ENCODE data around the gene PRKCA. TPM values are rescaled to one million over a fixed set of nuclear protein-coding genes. Genes with fewer than 3 reads are reported as not detected.

PRKCA gene
- total and polyA plus RNA-seq, 10 of the 15 experiments (the other 5 are each of a cell fraction or from before 2014, with no cell fraction given), result 0.11 to 14.6 (median 0.72) TPM

- TF ChIP-seq TCF3 (IDR thresholded peaks at IDR 0.05; ENCODE audit: borderline replicate concordance, insufficient read depth, low read depth, low read length) (no peak), ATF2 (IDR thresholded peaks at IDR 0.05; ENCODE audit: low read length) (no peak), E4F1 (IDR thresholded peaks at IDR 0.05; ENCODE audit: borderline replicate concordance, partially characterized antibody) (no peak), YBX1 (IDR thresholded peaks at IDR 0.05) (no peak), BCL11A (IDR thresholded peaks at IDR 0.05; ENCODE audit: low read depth, low read length) (no peak)
These were observed 17.3 kb upstream of the PRKCA start (continued) for GRCh38 chr17:66285149-66285548.

- Histone ChIP-seq H3K9ac (ENCODE audit: control insufficient read depth, insufficient read depth, low read length) (no peak overlapping the region), H3K4me1 (ENCODE audit: control insufficient read depth, insufficient read depth, low read length) (no peaks in the 10 kb centered on the region), H4K20me1 (ENCODE audit: control insufficient read depth, insufficient read depth) (no peaks in the 10 kb centered on the region), H3K79me2 (ENCODE audit: control insufficient read depth, insufficient read depth, low read length) (no peaks in the 10 kb centered on the region), H3K4me2 (ENCODE audit: control insufficient read depth, insufficient read depth) (no peak overlapping the region), H3K27me3 (replicated peaks in 1 of 2; ENCODE audit: control insufficient read depth in 2 of 2, insufficient read depth in 2 of 2, low read length in 1 of 2) (peaks cover 0 to 2% of the 10 kb centered on the region in 2 experiments; a peak in 1 of 4 replicates), H3K9me3 (replicated peaks; ENCODE audit: control insufficient read depth, insufficient read depth, low read length) (no peaks in the 10 kb centered on the region), H2AFZ (ENCODE audit: control insufficient read depth, low read depth, low read length) (no peak overlapping the region), H3K27ac (ENCODE audit: control insufficient read depth, insufficient read depth) (no peak overlapping the region), H3K4me3 (no peak overlapping the region), H3K36me3 (ENCODE audit: control insufficient read depth in 2 of 2, insufficient read depth in 2 of 2, low read length in 1 of 2) (no peaks in the 10 kb centered on the region)
- ATAC-seq (no peak), FAIRE-seq (no peak), DNase-seq (ENCODE audit: low read depth, low spot score) (no peak)
- ChIA-PET POLR2A (no interaction called here), RAD21 (ENCODE audit: unreplicated experiment) (no interaction called here), SMC1A (ENCODE audit: uncharacterized antibody, unreplicated experiment) (no interaction called here), CTCF (interaction anchor here (0.7 kb wide), 1 partner anchor 102 kb away, joined by 3 read pairs; no protein-coding TSS in a partner anchor)
- WGBS (ENCODE audit: insufficient coverage, insufficient replicate concordance, low lambda C conversion rate, missing lambda C conversion rate), result 39% methylated on average over 2 of the region's 2 CpGs
- no TSS peak for BruUV-seq (replicated peaks)
- in situ Hi-C loops (cut with MboI) (no loop called here), intact Hi-C loops (cut with micrococcal nuclease; ENCODE audit: unreplicated experiment) (no loop called here)
- no peak for TF ChIP-seq NR2C1 (IDR thresholded peaks at IDR 0.05)
- TF ChIP-seq ATF2 (IDR thresholded peaks at IDR 0.05; ENCODE audit: low read length), result no peak
- TF ChIP-seq NRF1 (conservative IDR thresholded peaks at IDR 0.05; ENCODE audit: low read depth, low read length), result no peak
- TF ChIP-seq BCL3 (IDR thresholded peaks at IDR 0.05; ENCODE audit: borderline replicate concordance, insufficient read depth, low read depth, low read length, poor library complexity, severe bottlenecking), result no peak
- TF ChIP-seq USF1 (IDR thresholded peaks at IDR 0.05; ENCODE audit: borderline replicate concordance, extremely low read length, insufficient read depth, low read depth, low read length), result no peak
- TF ChIP-seq HDAC2 (IDR thresholded peaks at IDR 0.05), result no peak
- no peak for TF ChIP-seq USF2 (IDR thresholded peaks at IDR 0.05; ENCODE audit: borderline replicate concordance, low read depth, low read length)
These were observed 14.5 kb upstream of the PRKCA start for GRCh38 chr17:66287911-66288310.

All from GM12878 (cell line).